Psoas muscle (tissue), 8 donors: ENCODE results near the gene DZIP1L. TPM values are rescaled to one million over a fixed set of nuclear protein-coding genes. Genes with fewer than 3 reads are reported as not detected.

ENCODE experiments used
- ATAC-seq, 4 donors: fragments of 200-7000 bp; cut with Tn5 transposase; one replicate each; pipeline ENCODE4 v1.9.1; 2020; ENCODE audit warnings: moderate library complexity in 3 of 4, mild to moderate bottlenecking in 2 of 4
- DNase-seq, 2 donors: peaks; one replicate each; pipeline ENCODE4 v3.0.0-alpha.2; 2020
- H3K27ac ChIP-seq: fragments of 200-600 bp; one replicate; pipeline ENCODE4 v1.8.0; 2022
- H3K27me3 ChIP-seq, 3 donors: fragments of 200-600 bp in 1 of 3; one replicate each; pipeline versions ENCODE4 v1.6.1 to v1.8.0; 2013 to 2022; ENCODE audit warnings: low read length in 2 of 3, mild to moderate bottlenecking in 2 of 3, moderate library complexity in 1 of 3; ENCODE audit not compliant: insufficient read depth in 3 of 3
- H3K36me3 ChIP-seq, 2 donors: fragments of 200-600 bp in 1 of 2; one replicate each; pipeline versions ENCODE4 v1.6.1 to v1.8.0; 2013 to 2022; ENCODE audit warnings: low read depth in 1 of 2, mild to moderate bottlenecking in 1 of 2, moderate library complexity in 1 of 2; ENCODE audit not compliant: insufficient read depth in 1 of 2
- H3K4me1 ChIP-seq: fragments of 200-600 bp; one replicate; pipeline ENCODE4 v1.8.0; 2022
- H3K4me3 ChIP-seq: fragments of 200-600 bp; one replicate; pipeline ENCODE4 v1.8.0; 2022; ENCODE audit warnings: mild to moderate bottlenecking
- H3K9me3 ChIP-seq: fragments of 200-600 bp; one replicate; pipeline ENCODE4 v1.8.0; 2022
- CTCF ChIP-seq: fragments of 200-600 bp; IDR thresholded peaks from one replicate; pipeline ENCODE4 v1.8.0; 2022; ENCODE audit warnings: antibody characterized with exemption
- WGBS, 3 donors: extraction: QIAGEN DNeasy Blood & Tissue Kit; methylation state at CpG; one replicate each; pipeline versions ENCODE4 v1.1.6 to v1.1.7; 2013; 5-methylcytosine and 5-hydroxymethylcytosine counted together
- intact Hi-C, 2 donors: fragments of 100-400 bp; cut with DNase I; formaldehyde crosslinking; loops; one replicate each; pipeline versions ENCODE4 v1.11.0 to v1.14.2; 2022
- polyA plus RNA-seq, 3 donors: library from polyadenylated mRNA; stranded (reverse); fragments of 200-250 nt; gene quantifications; one replicate each; pipeline ENCODE4 v1.2.3, GENCODE V29; 2013
- total RNA-seq, 4 donors: library from RNA; stranded (reverse); fragmentation: NEBNext Ultra II Directional in 2 of 4; extraction: Animal tissue kit (Norgen Biotek cat#: 25700) in 2 of 4; gene quantifications; one replicate each; pipeline versions ENCODE4 v1.2.1 to v1.2.4, GENCODE V29; 2021 to 2023
- donor health status: healthy with polysubstance abuse.
- donor health status: DM: no; HTN: no; CAD: no; lungs with moderate emphysema.
- donor health status: Bipolar disorder and iron deficiency.
- donor health status: healthy.
- donor health status: DM: yes; HTN: yes; CAD: no.
- donor health status: DM: no; HTN: no; CAD: no.
- donor health status: DM: no; HTN: no; CAD: no.
- donor health status: DM: yes; HTN: yes; CAD: no.

The DZIP1L gene
- total and polyA plus RNA-seq, 7 donors = 0.22 to 3.0 (median 1.0) TPM

- Histone ChIP-seq H3K4me3 (no peak overlapping the region), H3K4me1 (no peaks in the 10 kb centered on the region), H3K36me3 (peaks cover 0 to 43% of the 10 kb centered on the region in 2 donors), H3K9me3 (no peaks in the 10 kb centered on the region), H3K27me3 (no peaks in the 10 kb centered on the region), H3K27ac (no peak overlapping the region)
- intact Hi-C loops = no loop called here
- ATAC-seq = no peak
- 81 to 84% (median 82%) methylated on average over 5 of the region's 5 CpGs for WGBS, 3 donors
- no peak for TF ChIP-seq CTCF
- DNase-seq = no peak
These were observed 35.5 kb downstream of the DZIP1L start for GRCh38 chr3:138079901-138080300.

GRCh38 chr3:138078901-138079344 is 36.5 kb downstream of the DZIP1L start:
- Histone ChIP-seq H3K4me1 (no peaks in the 10 kb centered on the region), H3K27me3 (no peaks in the 10 kb centered on the region), H3K4me3 (no peak overlapping the region), H3K9me3 (no peaks in the 10 kb centered on the region), H3K27ac (no peak overlapping the region), H3K36me3 (peaks cover 0 to 34% of the 10 kb centered on the region in 2 donors)
- intact Hi-C loops = no loop called here
- ATAC-seq (no peak), DNase-seq (no peak)
- 0% methylated on average over 1 of the region's 1 CpG for WGBS, 3 donors
- TF ChIP-seq CTCF = no peak

GRCh38 chr3:138078096-138078495 is 37.3 kb downstream of the DZIP1L start:
- TF ChIP-seq CTCF = no peak
- Histone ChIP-seq H3K27ac (no peak overlapping the region), H3K4me1 (no peaks in the 10 kb centered on the region), H3K27me3 (no peaks in the 10 kb centered on the region), H3K36me3 (peaks cover 0 to 26% of the 10 kb centered on the region in 2 donors), H3K4me3 (no peak overlapping the region), H3K9me3 (no peaks in the 10 kb centered on the region)
- 88 to 92% (median 91%) methylated on average over 4 of the region's 4 CpGs for WGBS, 3 donors
- DNase-seq = no peak
- no peak for ATAC-seq
- intact Hi-C loops = no loop called here

GRCh38 chr3:138072796-138073195 is 42.6 kb downstream of the DZIP1L start:
- Histone ChIP-seq H3K9me3 (no peaks in the 10 kb centered on the region), H3K4me1 (no peaks in the 10 kb centered on the region), H3K27ac (no peak overlapping the region), H3K36me3 (peaks cover 0 to 9% of the 10 kb centered on the region in 2 donors), H3K27me3 (no peaks in the 10 kb centered on the region), H3K4me3 (no peak overlapping the region)
- DNase-seq (no peak), ATAC-seq (no peak)
- intact Hi-C loops = no loop called here
- WGBS, 3 donors = 81 to 88% (median 84%) methylated on average over 8 of the region's 8 CpGs
- TF ChIP-seq CTCF = no peak

- DNase-seq = no peak
- Histone ChIP-seq H3K27ac (no peak overlapping the region), H3K4me1 (no peaks in the 10 kb centered on the region), H3K4me3 (no peak overlapping the region), H3K36me3 (peaks cover 0 to 23% of the 10 kb centered on the region in 2 donors), H3K27me3 (no peaks in the 10 kb centered on the region), H3K9me3 (no peaks in the 10 kb centered on the region)
- 86 to 95% (median 90%) methylated on average over 4 of the region's 4 CpGs for WGBS, 3 donors
- intact Hi-C loops = no loop called here
- ATAC-seq = no peak
- TF ChIP-seq CTCF = no peak
These were observed 45.4 kb downstream of the DZIP1L start for GRCh38 chr3:138070006-138070405.
